Measurements from ENCODE around the gene ETV5. TPM values are rescaled to one million over a fixed set of nuclear protein-coding genes. Genes with fewer than 3 reads are reported as not detected.
A peak's percentile ranks its signal among the peaks of the same experiment; 100 is the strongest.

Gene ETV5
- 16.2 and 18.6 TPM in 2 replicates for total RNA-seq (2022)
- percentile 60 among the genes with signal in this experiment for Bru-seq, nascent RNA
- percentile 60 among the genes with signal in this experiment for BruChase-seq, experiment 1, labeled RNA remaining after a 2-hour chase
- BruChase-seq, experiment 2, labeled RNA remaining after a 6-hour chase: percentile 62 among the genes with signal in this experiment
- long read RNA-seq, transcript ETV5-210 (6 exons, 642 nt): major isoform, 5 of 8 reads
- long read RNA-seq, partial matches to known transcripts: 0 of 8 reads
- long read RNA-seq, other reads (novel, unspliced or antisense): 3 of 8 reads

- POLR2A ChIA-PET: no interaction called here
Measured at GRCh38 chr3:186108941-186109865, at the start of gene ETV5. ETV5 (minus strand) TSS chr3:186109089; CDS start chr3:186105868, 3,221 bp downstream.

GRCh38 chr3:186154641-186155040, 45.8 kb upstream of the ETV5 start:
- no peaks in the 10 kb centered on the region for H3K27me3 Mint-ChIP-seq (ENCODE audit: insufficient read depth, unreplicated experiment)
- H3K9me3 Mint-ChIP-seq (ENCODE audit: unreplicated experiment): no peaks in the 10 kb centered on the region
- Histone ChIP-seq H3K9me3 (no peaks in the 10 kb centered on the region), H3K4me3 (ENCODE audit: low read depth, low read length) (no peak overlapping the region), H3K4me1 (no peaks in the 10 kb centered on the region), H3K27me3 (replicated peaks; ENCODE audit: control insufficient read depth, insufficient read depth, low read length) (no peaks in the 10 kb centered on the region), H3K36me3 (ENCODE audit: control insufficient read depth, insufficient read depth, low read length) (no peaks in the 10 kb centered on the region)
- H3K27ac Mint-ChIP-seq (ENCODE audit: unreplicated experiment): no peak overlapping the region
- no peak overlapping the region for H3K4me3 Mint-ChIP-seq (ENCODE audit: unreplicated experiment)
- no TSS peak for BruUV-seq (replicated peaks)
- no peak for TF ChIP-seq CTCF (IDR thresholded peaks at IDR 0.05; ENCODE audit: insufficient read depth in 1 of 2, low read depth in 1 of 2, low read length in 1 of 2, severe bottlenecking in 1 of 2, unreplicated experiment in 1 of 2)
- no peaks in the 10 kb centered on the region for H3K36me3 Mint-ChIP-seq (ENCODE audit: insufficient read depth, unreplicated experiment)
- ChIA-PET CTCF (no interaction called here), POLR2A (no interaction called here)
- intact Hi-C loops (cut with micrococcal nuclease; ENCODE audit: unreplicated experiment): no loop called here
- no peak for DNase-seq
- H3K4me1 Mint-ChIP-seq (ENCODE audit: low read depth, unreplicated experiment): no peaks in the 10 kb centered on the region

More at GRCh38 chr3:186108941-186109865, at the start of gene ETV5:
- Histone ChIP-seq H3K4me3 (ENCODE audit: low read depth, low read length) (peak within 1 kb of the TSS; percentile 64), H3K27me3 (replicated peaks; ENCODE audit: control insufficient read depth, insufficient read depth, low read length) (no peaks in the 10 kb centered on the region), H3K36me3 (ENCODE audit: control insufficient read depth, insufficient read depth, low read length) (no peaks in the 10 kb centered on the region), H3K9me3 (no peaks in the 10 kb centered on the region), H3K4me1 (peaks cover 8% of the 10 kb centered on the region; the same call in 1 of the 2 replicates)
- peaks cover 19% of the 10 kb centered on the region for H3K36me3 Mint-ChIP-seq (ENCODE audit: insufficient read depth, unreplicated experiment)
- CTCF ChIA-PET: interaction anchor here (1.7 kb wide), 1 partner anchor 12 kb away, joined by 5 read pairs; no protein-coding TSS in a partner anchor
- no peaks in the 10 kb centered on the region for H3K27me3 Mint-ChIP-seq (ENCODE audit: insufficient read depth, unreplicated experiment)
- peak within 1 kb of the TSS; percentile 80 for H3K4me3 Mint-ChIP-seq (ENCODE audit: unreplicated experiment)
- intact Hi-C loops (cut with micrococcal nuclease; ENCODE audit: unreplicated experiment): loop anchor here (1.0 to 5.0 kb wide), 5 partner anchors 12 to 133 kb away; no protein-coding TSS in a partner anchor
- TSS peak; percentile 99 for BruUV-seq (replicated peaks)
- H3K27ac Mint-ChIP-seq (ENCODE audit: unreplicated experiment): peak within 1 kb of the TSS; percentile 79
- DNase-seq: peak; percentile 99
- H3K9me3 Mint-ChIP-seq (ENCODE audit: unreplicated experiment): no peaks in the 10 kb centered on the region
- TF ChIP-seq CTCF (IDR thresholded peaks at IDR 0.05; ENCODE audit: insufficient read depth in 1 of 2, low read depth in 1 of 2, low read length in 1 of 2, severe bottlenecking in 1 of 2, unreplicated experiment in 1 of 2): no peak
- H3K4me1 Mint-ChIP-seq (ENCODE audit: low read depth, unreplicated experiment): peaks cover 25% of the 10 kb centered on the region

- Mint-ChIP-seq H3K27ac (ENCODE audit: unreplicated experiment) (no peak overlapping the region), H3K9me3 (ENCODE audit: unreplicated experiment) (no peaks in the 10 kb centered on the region), H3K27me3 (ENCODE audit: insufficient read depth, unreplicated experiment) (no peaks in the 10 kb centered on the region), H3K36me3 (ENCODE audit: insufficient read depth, unreplicated experiment) (no peaks in the 10 kb centered on the region), H3K4me3 (ENCODE audit: unreplicated experiment) (no peak overlapping the region), H3K4me1 (ENCODE audit: low read depth, unreplicated experiment) (no peaks in the 10 kb centered on the region)
- TF ChIP-seq CTCF (IDR thresholded peaks at IDR 0.05; ENCODE audit: insufficient read depth in 1 of 2, low read depth in 1 of 2, low read length in 1 of 2, severe bottlenecking in 1 of 2, unreplicated experiment in 1 of 2): no peak
- H3K9me3 ChIP-seq: no peaks in the 10 kb centered on the region
- ChIA-PET POLR2A (interaction anchor here (0.6 kb wide), 1 partner anchor 18 kb away, joined by 3 read pairs; no protein-coding TSS in a partner anchor), CTCF (no interaction called here)
- H3K36me3 ChIP-seq (ENCODE audit: control insufficient read depth, insufficient read depth, low read length): no peaks in the 10 kb centered on the region
- intact Hi-C loops (cut with micrococcal nuclease; ENCODE audit: unreplicated experiment): no loop called here
- no peaks in the 10 kb centered on the region for H3K27me3 ChIP-seq (replicated peaks; ENCODE audit: control insufficient read depth, insufficient read depth, low read length)
- H3K4me1 ChIP-seq: no peaks in the 10 kb centered on the region
- DNase-seq: no peak
- BruUV-seq (replicated peaks): no TSS peak
- H3K4me3 ChIP-seq (ENCODE audit: low read depth, low read length): no peak overlapping the region
Measured at GRCh38 chr3:186152889-186153292, 44.0 kb upstream of the ETV5 start.

Data from Caco-2 (cell line).